Endothelial cell of umbilical vein (primary cell): ENCODE results near the gene HUWE1. TPM values are rescaled to one million over a fixed set of nuclear protein-coding genes. Genes with fewer than 3 reads are reported as not detected.

ENCODE experiments used
- BruUV-seq: library from RNA; stranded (reverse); fragments of 400-500 nt; replicated peaks from 2 replicates; lab custom pipeline; 2021; lab: Mats Ljungman, UMichigan
- CTCF ChIA-PET: fragments of 300-600, 350-600 bp; sonication (Branson Sonifier 250); formaldehyde crosslinking; loops from one replicate; lab custom pipeline; 2021; ENCODE audit warnings: antibody characterized with exemption, inconsistent platforms; lab: Charles Lee
- POLR2A ChIA-PET: fragments of 300-600, 350-600 bp; sonication (Branson Sonifier 250); formaldehyde crosslinking; loops from one replicate; lab custom pipeline; 2021; ENCODE audit warnings: antibody characterized with exemption, inconsistent platforms; lab: Charles Lee
- DNase-seq: peaks from one replicate; pipeline ENCODE4 v3.0.0-alpha.2; 2011; ENCODE audit warnings: low read depth, low spot score
- FAIRE-seq: peaks from 2 replicates; lab custom pipeline; 2011; peaks lifted over from hg19 to GRCh38; lab: Jason Lieb, UNC
- H2AFZ ChIP-seq: 2 replicates; pipeline ENCODE4 v1.6.0; 2012; ENCODE audit warnings: low read depth, low read length, control low read depth, inconsistent platforms
- H3K27ac ChIP-seq: 2 replicates; pipeline ENCODE4 v1.5.1; 2011; ENCODE audit warnings: low read depth, mild to moderate bottlenecking, control low read depth, low read length, moderate library complexity; ENCODE audit not compliant: insufficient read depth
- H3K27me3 ChIP-seq, 2 experiments: 2 replicates each; pipeline versions ENCODE4 v1.6.0 to v1.6.1; 2011; ENCODE audit warnings: low read length in 2 of 2, mixed read lengths in 1 of 2; ENCODE audit not compliant: control insufficient read depth in 2 of 2, insufficient read depth in 2 of 2
- H3K36me3 ChIP-seq, 2 experiments: 2 replicates in 1 of 2; 3 replicates in 1 of 2; pipeline ENCODE4 v1.5.1; 2011; ENCODE audit warnings: low read length in 2 of 2, mild to moderate bottlenecking in 1 of 2, moderate library complexity in 1 of 2; ENCODE audit not compliant: control insufficient read depth in 2 of 2, insufficient read depth in 2 of 2; ENCODE audit errors: extremely low read depth in 1 of 2
- H3K4me1 ChIP-seq: 3 replicates; pipeline ENCODE4 v1.5.1; 2011; ENCODE audit warnings: mild to moderate bottlenecking, low read length; ENCODE audit not compliant: control insufficient read depth, insufficient read depth; ENCODE audit errors: extremely low read depth
- H3K4me2 ChIP-seq: 2 replicates; pipeline ENCODE4 v1.6.1; 2011; ENCODE audit warnings: low read length, control low read depth, mixed read lengths; ENCODE audit not compliant: insufficient read depth
- H3K4me3 ChIP-seq, 3 experiments: fragments of 200-600 bp in 1 of 3; sonication (generic), shearing (Covaris generic) in 1 of 3; replicated peaks in 1 of 3; 2 replicates each; pipeline ENCODE4 v1.5.1; 2011 to 2016; ENCODE audit warnings: control low read depth in 3 of 3, low read length in 3 of 3, mild to moderate bottlenecking in 2 of 3, inconsistent platforms in 1 of 3, low read depth in 1 of 3, moderate library complexity in 1 of 3; ENCODE audit not compliant: insufficient read depth in 1 of 3
- H3K79me2 ChIP-seq: 2 replicates; pipeline ENCODE4 v1.6.0; 2012; ENCODE audit warnings: low read length, inconsistent platforms; ENCODE audit not compliant: control insufficient read depth, insufficient read depth
- H3K9ac ChIP-seq: replicated peaks from 2 replicates; pipeline ENCODE3; 2011; ENCODE audit warnings: low read length, control low read depth; ENCODE audit not compliant: insufficient read depth; ENCODE audit errors: extremely low read depth
- H3K9me1 ChIP-seq: replicated peaks from 3 replicates; pipeline ENCODE4 v1.6.0; 2011; ENCODE audit warnings: mild to moderate bottlenecking, low read length; ENCODE audit not compliant: control insufficient read depth, insufficient read depth; ENCODE audit errors: extremely low read depth
- H3K9me3 ChIP-seq: replicated peaks from 2 replicates; pipeline ENCODE4 v1.5.1; 2012; ENCODE audit warnings: low read length, inconsistent platforms; ENCODE audit not compliant: control insufficient read depth, insufficient read depth
- H4K20me1 ChIP-seq: replicated peaks from 2 replicates; pipeline ENCODE3; 2011; ENCODE audit warnings: mild to moderate bottlenecking, low read length; ENCODE audit not compliant: control insufficient read depth, insufficient read depth; ENCODE audit errors: extremely low read depth
- CTCF ChIP-seq, 2 donors: IDR thresholded peaks; 1 replicate in 1 of 2; 2 replicates in 1 of 2; pipeline ENCODE4 v1.5.1; 2011; ENCODE audit warnings: low read length in 2 of 2, mild to moderate bottlenecking in 2 of 2, moderate library complexity in 2 of 2, control low read depth in 1 of 2, inconsistent platforms in 1 of 2, low read depth in 1 of 2; ENCODE audit not compliant: insufficient read depth in 1 of 2; ENCODE audit errors: extremely low read depth in 1 of 2
- EZH2 ChIP-seq: IDR thresholded peaks from 2 replicates; pipeline ENCODE4 v1.6.1; 2012; ENCODE audit warnings: borderline replicate concordance, low read depth, mild to moderate bottlenecking, moderate library complexity, low read length, inconsistent platforms; ENCODE audit not compliant: severe bottlenecking
- FOS ChIP-seq: IDR thresholded peaks from 2 replicates; pipeline ENCODE4 v1.6.1; 2011; ENCODE audit warnings: mild to moderate bottlenecking, low read length, moderate library complexity, borderline replicate concordance; ENCODE audit not compliant: insufficient read depth
- GATA2 ChIP-seq: IDR thresholded peaks from 2 replicates; pipeline ENCODE4 v1.7.0; 2011; ENCODE audit warnings: low read depth, mild to moderate bottlenecking, moderate library complexity, mixed read lengths, low read length; ENCODE audit not compliant: insufficient read length, insufficient read depth
- JUN ChIP-seq: IDR thresholded peaks from 2 replicates; pipeline ENCODE4 v1.6.1; 2011; ENCODE audit warnings: borderline replicate concordance, low read depth; ENCODE audit not compliant: insufficient read length, insufficient read depth
- MAX ChIP-seq: IDR thresholded peaks from 2 replicates; pipeline ENCODE4 v1.6.1; 2011; ENCODE audit not compliant: insufficient read depth, insufficient read length
- MYC ChIP-seq: IDR thresholded peaks from one replicate; pipeline ENCODE4 v1.6.1; 2011; ENCODE audit warnings: mild to moderate bottlenecking, low read depth, low read length
- POLR2A ChIP-seq: IDR thresholded peaks from 2 replicates; pipeline ENCODE4 v1.6.1; 2012; ENCODE audit warnings: low read depth, mild to moderate bottlenecking, control low read depth, low read length
- POLR2AphosphoS5 ChIP-seq: IDR thresholded peaks from 2 replicates; pipeline ENCODE4 v1.6.1; 2012; ENCODE audit warnings: low read depth, mild to moderate bottlenecking, control low read depth, low read length, moderate library complexity; ENCODE audit not compliant: insufficient read depth
- dilution Hi-C: fragments of 300-500 bp; cut with MboI; formaldehyde crosslinking; loops from one replicate; pipeline ENCODE4 v1.15.0; 2019; ENCODE audit warnings: low sequenced_read_pairs; ENCODE audit not compliant: extremely low pct_ligation_motif_present
- intact Hi-C: fragments of 100-400 bp; cut with micrococcal nuclease; formaldehyde crosslinking; loops from one replicate; pipeline ENCODE4 v1.10.0; 2022
- polyA plus RNA-seq, 4 experiments: library from polyadenylated mRNA; depleted of rRNA in 3 of 4; stranded (reverse) in 3 of 4; unstranded in 1 of 4; fragments of >200 nt; gene quantifications; 2 replicates each; pipeline versions ENCODE4 v1.2.1 to v1.2.3, GENCODE V29; 2011 to 2012; ENCODE audit warnings: missing spikeins in 1 of 4
- total RNA-seq: library from RNA; stranded (reverse); gene quantifications from 2 replicates; pipeline ENCODE4 v1.2.3, GENCODE V29; 2021

The HUWE1 gene
- total and polyA plus RNA-seq, 2 donors (not counting 3 experiments of a cell fraction or from before 2014, with no cell fraction given): 66.6 to 210 TPM

- no peak overlapping the region for H3K4me3 ChIP-seq
- no peaks in the 10 kb centered on the region for H4K20me1 ChIP-seq
- FAIRE-seq: no peak
- H3K9ac ChIP-seq: no peak overlapping the region
- no peaks in the 10 kb centered on the region for H3K9me1 ChIP-seq
- H3K27me3 ChIP-seq: no peaks in the 10 kb centered on the region
- H3K27ac ChIP-seq: no peak overlapping the region
- TF ChIP-seq JUN: no peak
- TF ChIP-seq GATA2: no peak
- TF ChIP-seq FOS: no peak
- no peak for TF ChIP-seq EZH2
- no peak for TF ChIP-seq MYC
- no peak for TF ChIP-seq CTCF (IDR thresholded peaks at IDR 0.05; ENCODE audit: extremely low read depth in 1 of 2, insufficient read depth in 1 of 2, low read depth in 1 of 2, low read length in 2 of 2)
- TF ChIP-seq POLR2A: no peak
- no peak for TF ChIP-seq MAX
- TF ChIP-seq POLR2AphosphoS5: no peak
- H3K4me1 ChIP-seq: no peaks in the 10 kb centered on the region
- intact Hi-C loops (no loop called here), dilution Hi-C loops (no loop called here)
- POLR2A ChIA-PET: no interaction called here
- no peaks in the 10 kb centered on the region for H3K36me3 ChIP-seq
- no peaks in the 10 kb centered on the region for H3K79me2 ChIP-seq
- DNase-seq: no peak
- BruUV-seq: no TSS peak
- H3K9me3 ChIP-seq: no peaks in the 10 kb centered on the region
- CTCF ChIA-PET: no interaction called here
- H2AFZ ChIP-seq: no peak overlapping the region
- no peak overlapping the region for H3K4me2 ChIP-seq
These were observed 38.4 kb upstream of the HUWE1 start for GRCh38 chrX:53724872-53725271.
